Left ventricle myocardium inferior (tissue), 1 donor: Measurements from ENCODE around the gene RBBP5. TPM values are rescaled to one million over a fixed set of nuclear protein-coding genes. Genes with fewer than 3 reads are reported as not detected.

ENCODE experiments used
- DNase-seq: peaks from one replicate; pipeline ENCODE4 v3.0.0-alpha.2; 2020
- H3K27ac ChIP-seq: fragments of 200-600 bp; replicated peaks from 2 replicates; pipeline ENCODE4 v1.8.0; 2021
- H3K27me3 ChIP-seq: fragments of 200-600 bp; 2 replicates; pipeline ENCODE4 v1.8.0; 2021; ENCODE audit warnings: low read depth
- H3K36me3 ChIP-seq: fragments of 200-600 bp; 2 replicates; pipeline ENCODE4 v1.8.0; 2021
- H3K4me1 ChIP-seq: fragments of 200-600 bp; 2 replicates; pipeline ENCODE4 v1.8.0; 2021
- H3K4me3 ChIP-seq: fragments of 200-600 bp; 2 replicates; pipeline ENCODE4 v1.8.0; 2021; ENCODE audit warnings: mild to moderate bottlenecking, moderate library complexity
- H3K9me3 ChIP-seq: fragments of 200-600 bp; replicated peaks from 2 replicates; pipeline ENCODE4 v1.8.0; 2021
- intact Hi-C: fragments of 100-400 bp; cut with micrococcal nuclease; formaldehyde crosslinking; loops from one replicate; pipeline ENCODE4 v1.11.0; 2022
- total RNA-seq: library from RNA; stranded (reverse); fragmentation: NEBNext Ultra II Directional; extraction: Animal tissue kit (Norgen Biotek cat#: 25700); gene quantifications from one replicate; pipeline ENCODE4 v1.2.1, GENCODE V29; 2021
- TF ChIP-seq, protein P1 (sequence below): fragments of 200-600 bp; IDR thresholded peaks from 2 replicates; pipeline ENCODE4 v1.8.0; 2021; ENCODE audit warnings: antibody characterized with exemption, mild to moderate bottlenecking, borderline replicate concordance
- donor health status: DM: no; HTN: yes; CAD: no; lungs with severe emphysema.

RBBP5 gene
- total RNA-seq, 1 donor from 2014 or later, result 10.3 TPM

- DNase-seq, result no peak
- Histone ChIP-seq H3K36me3 (no peaks in the 10 kb centered on the region), H3K4me1 (peaks cover 11% of the 10 kb centered on the region), H3K9me3 (no peaks in the 10 kb centered on the region), H3K27me3 (peaks cover 5% of the 10 kb centered on the region), H3K4me3 (no peak overlapping the region), H3K27ac (no peak overlapping the region)
- intact Hi-C loops, result no loop called here
- TF ChIP-seq, protein P1, sequence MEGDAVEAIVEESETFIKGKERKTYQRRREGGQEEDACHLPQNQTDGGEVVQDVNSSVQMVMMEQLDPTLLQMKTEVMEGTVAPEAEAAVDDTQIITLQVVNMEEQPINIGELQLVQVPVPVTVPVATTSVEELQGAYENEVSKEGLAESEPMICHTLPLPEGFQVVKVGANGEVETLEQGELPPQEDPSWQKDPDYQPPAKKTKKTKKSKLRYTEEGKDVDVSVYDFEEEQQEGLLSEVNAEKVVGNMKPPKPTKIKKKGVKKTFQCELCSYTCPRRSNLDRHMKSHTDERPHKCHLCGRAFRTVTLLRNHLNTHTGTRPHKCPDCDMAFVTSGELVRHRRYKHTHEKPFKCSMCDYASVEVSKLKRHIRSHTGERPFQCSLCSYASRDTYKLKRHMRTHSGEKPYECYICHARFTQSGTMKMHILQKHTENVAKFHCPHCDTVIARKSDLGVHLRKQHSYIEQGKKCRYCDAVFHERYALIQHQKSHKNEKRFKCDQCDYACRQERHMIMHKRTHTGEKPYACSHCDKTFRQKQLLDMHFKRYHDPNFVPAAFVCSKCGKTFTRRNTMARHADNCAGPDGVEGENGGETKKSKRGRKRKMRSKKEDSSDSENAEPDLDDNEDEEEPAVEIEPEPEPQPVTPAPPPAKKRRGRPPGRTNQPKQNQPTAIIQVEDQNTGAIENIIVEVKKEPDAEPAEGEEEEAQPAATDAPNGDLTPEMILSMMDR, result no peak
Observed at GRCh38 chr1:205065666-205066065, 56.1 kb downstream of the RBBP5 start.

- intact Hi-C loops, result no loop called here
- H3K9me3 ChIP-seq, result no peaks in the 10 kb centered on the region
- H3K4me3 ChIP-seq, result no peak overlapping the region
- no peak overlapping the region for H3K27ac ChIP-seq
- H3K36me3 ChIP-seq, result no peaks in the 10 kb centered on the region
- TF ChIP-seq, protein P1, result no peak
- H3K27me3 ChIP-seq, result peaks cover 5% of the 10 kb centered on the region
- DNase-seq, result no peak
- H3K4me1 ChIP-seq, result peaks cover 11% of the 10 kb centered on the region
Observed at GRCh38 chr1:205064741-205065316, 56.9 kb downstream of the RBBP5 start.

DNA sequence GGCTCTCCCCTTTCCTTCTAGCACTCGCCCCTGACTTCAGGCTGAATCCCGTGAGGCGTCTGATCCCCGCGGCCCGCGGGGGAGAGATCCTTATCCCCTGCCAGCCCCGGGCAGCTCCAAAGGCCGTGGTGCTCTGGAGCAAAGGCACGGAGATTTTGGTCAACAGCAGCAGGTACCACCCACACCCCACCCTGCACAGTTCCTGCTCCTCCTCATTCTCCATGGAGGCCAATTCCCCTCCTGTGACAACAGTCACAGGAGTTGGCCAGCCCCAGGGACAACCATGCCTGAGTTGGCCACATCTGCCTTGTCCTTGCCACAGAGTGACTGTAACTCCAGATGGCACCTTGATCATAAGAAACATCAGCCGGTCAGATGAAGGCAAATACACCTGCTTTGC is 57.5 kb downstream of the RBBP5 start:
- no peaks in the 10 kb centered on the region for H3K9me3 ChIP-seq
- H3K36me3 ChIP-seq, result no peaks in the 10 kb centered on the region
- no peak for DNase-seq
- TF ChIP-seq, protein P1, result no peak
- intact Hi-C loops, result no loop called here
- no peak overlapping the region for H3K4me3 ChIP-seq
- peaks cover 6% of the 10 kb centered on the region for H3K27me3 ChIP-seq
- peaks cover 11% of the 10 kb centered on the region for H3K4me1 ChIP-seq
- no peak overlapping the region for H3K27ac ChIP-seq

DNA sequence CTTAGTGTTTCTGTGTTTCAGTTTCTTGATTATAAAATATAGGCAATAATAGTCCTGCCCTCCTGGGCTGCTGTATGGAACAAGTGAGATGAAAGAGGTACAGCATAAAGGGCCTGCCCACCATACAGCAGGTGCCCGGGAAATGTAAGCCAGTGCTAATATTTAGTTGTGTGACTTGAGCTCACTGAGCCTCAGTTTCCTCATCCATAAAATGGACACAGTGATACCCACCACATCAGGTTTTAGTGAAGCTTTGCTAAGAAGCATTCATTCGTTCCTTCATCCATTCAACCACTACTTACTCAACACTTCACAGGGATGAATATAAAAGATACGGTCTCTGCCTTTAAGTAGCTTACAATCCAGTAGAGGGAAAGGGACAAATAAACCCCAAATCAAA is 58.9 kb downstream of the RBBP5 start:
- Histone ChIP-seq H3K4me1 (peaks cover 4% of the 10 kb centered on the region), H3K4me3 (no peak overlapping the region), H3K9me3 (no peaks in the 10 kb centered on the region), H3K36me3 (no peaks in the 10 kb centered on the region), H3K27ac (no peak overlapping the region), H3K27me3 (peaks cover 20% of the 10 kb centered on the region)
- intact Hi-C loops, result no loop called here
- TF ChIP-seq, protein P1, result no peak
- no peak for DNase-seq

- Histone ChIP-seq H3K36me3 (no peaks in the 10 kb centered on the region), H3K4me3 (no peak overlapping the region), H3K9me3 (no peaks in the 10 kb centered on the region), H3K4me1 (peaks cover 4% of the 10 kb centered on the region), H3K27me3 (peaks cover 23% of the 10 kb centered on the region), H3K27ac (no peak overlapping the region)
- intact Hi-C loops, result no loop called here
- no peak for DNase-seq
- TF ChIP-seq, protein P1, result no peak
Observed at GRCh38 chr1:205062319-205062718, 59.5 kb downstream of the RBBP5 start.
